AG09319 (cell line): ENCODE data around the gene LRBA.
"Not testable (repeated sequence)": the region's sequence is repeated elsewhere in the genome, so short reads cannot be mapped to it uniquely, and the experiment has no call there.

Experiments
- DNase-seq: peaks from one replicate; pipeline ENCODE4 v3.0.0-alpha.2; 2010; ENCODE audit warnings: low read depth; ENCODE audit errors: extremely low read depth
- CTCF ChIP-seq: IDR thresholded peaks from 2 replicates; pipeline ENCODE4 v1.5.1; 2011; ENCODE audit warnings: low read depth, mild to moderate bottlenecking, inconsistent platforms, low read length, moderate library complexity

The LRBA gene

GRCh38 chr4:150547154-150547838 is 467.8 kb downstream of the LRBA start:
- DNase-seq, result no peak
- no peak for TF ChIP-seq CTCF

GRCh38 chr4:150546286-150546685 is 468.8 kb downstream of the LRBA start:
- DNase-seq, result no peak
- TF ChIP-seq CTCF, result no peak

DNA sequence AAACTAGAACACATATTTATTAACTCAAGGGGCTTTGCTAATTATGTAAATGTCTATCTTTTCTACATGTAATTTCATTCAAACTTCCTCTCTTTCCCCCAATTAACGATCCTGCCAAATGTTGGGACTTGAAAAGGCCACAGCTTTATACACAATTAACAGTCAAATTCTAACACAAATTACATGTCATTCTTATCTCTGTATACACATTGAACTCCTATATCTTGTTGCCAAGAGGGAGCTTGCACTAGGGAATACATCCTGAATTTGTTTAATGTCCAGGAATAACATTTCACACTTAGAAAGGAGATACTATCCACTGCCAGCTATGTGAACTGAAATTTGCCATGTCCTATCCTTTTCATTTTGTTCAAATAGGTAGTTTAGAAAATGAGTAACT is 472.0 kb downstream of the LRBA start:
- no peak for DNase-seq
- no peak for TF ChIP-seq CTCF

- no peak for DNase-seq
- TF ChIP-seq CTCF, result no peak
Observed at GRCh38 chr4:150541681-150542080, 473.4 kb downstream of the LRBA start.

DNA sequence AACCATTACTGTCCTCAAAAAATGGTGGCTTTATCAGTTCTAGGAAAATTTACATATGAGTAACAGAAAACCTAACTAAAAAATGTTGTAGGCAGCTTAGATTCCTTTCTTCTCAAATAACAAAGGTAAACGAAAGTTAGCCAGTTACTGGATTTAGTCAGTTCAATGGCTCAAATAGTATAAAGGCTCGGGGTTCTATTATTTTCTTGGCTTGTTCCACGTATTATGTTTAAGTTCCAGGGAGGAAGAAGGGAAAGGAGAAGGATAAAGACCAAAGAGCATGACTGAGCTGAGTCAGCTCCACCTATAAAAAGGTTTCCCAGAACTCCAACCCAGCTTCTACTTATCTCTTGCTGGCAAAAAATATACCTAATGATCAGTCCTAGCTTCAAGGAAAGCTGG is 474.1 kb downstream of the LRBA start:
- DNase-seq, result no peak
- TF ChIP-seq CTCF, result no peak

DNA sequence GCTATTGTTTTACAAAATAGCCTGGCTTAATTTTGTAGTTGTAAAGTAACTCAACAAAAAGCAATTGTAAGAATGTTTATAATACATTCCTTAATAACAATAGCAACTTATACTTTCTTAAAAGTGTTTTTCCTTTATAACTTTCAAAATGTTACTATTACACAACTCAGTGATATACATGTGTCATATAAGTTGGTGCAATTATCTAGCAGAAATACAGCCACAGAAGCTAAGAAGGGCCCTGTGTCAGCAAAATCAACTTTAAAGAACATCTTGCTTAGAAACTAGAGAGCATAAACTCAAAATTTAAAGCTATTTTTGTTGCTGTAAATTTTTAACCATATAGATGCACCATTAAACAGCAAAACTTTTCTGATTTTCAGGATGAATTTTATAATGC is 474.5 kb downstream of the LRBA start:
- TF ChIP-seq CTCF, result no peak
- no peak for DNase-seq

DNA sequence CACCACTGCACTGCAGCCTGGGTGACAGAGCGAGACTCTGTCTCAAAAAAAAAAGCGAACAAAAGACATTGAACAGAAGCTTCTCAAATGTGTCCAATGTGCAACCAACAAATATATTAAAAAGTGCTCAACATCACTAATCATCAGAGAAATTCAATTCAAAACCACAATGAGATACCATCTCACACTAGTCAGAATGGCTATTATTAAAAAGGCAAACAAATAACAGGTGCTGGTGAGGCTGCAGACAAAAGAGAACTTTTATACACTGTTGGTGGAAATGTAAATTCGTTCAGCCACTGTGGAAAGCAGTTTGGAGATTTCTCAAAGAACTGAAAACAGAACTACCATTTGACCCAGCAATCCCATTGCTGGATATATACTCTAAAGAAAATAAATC is 477.2 kb downstream of the LRBA start:
- DNase-seq, result not testable (repeated sequence)

- DNase-seq, result no peak
- TF ChIP-seq CTCF, result no peak
Observed at GRCh38 chr4:150534818-150535217, 480.3 kb downstream of the LRBA start.
